Activated T-helper 9 cell treated with anti-CD3 and anti-CD28 coated beads, Interleukin-2, amount 50 U/mL, for 16 hours (primary cell): ENCODE data around the gene CISD3.

Experiments
- DNase-seq: peaks from one replicate; pipeline ENCODE4 v3.0.0-alpha.2; 2020; ENCODE audit warnings: low read depth

Gene CISD3

DNA sequence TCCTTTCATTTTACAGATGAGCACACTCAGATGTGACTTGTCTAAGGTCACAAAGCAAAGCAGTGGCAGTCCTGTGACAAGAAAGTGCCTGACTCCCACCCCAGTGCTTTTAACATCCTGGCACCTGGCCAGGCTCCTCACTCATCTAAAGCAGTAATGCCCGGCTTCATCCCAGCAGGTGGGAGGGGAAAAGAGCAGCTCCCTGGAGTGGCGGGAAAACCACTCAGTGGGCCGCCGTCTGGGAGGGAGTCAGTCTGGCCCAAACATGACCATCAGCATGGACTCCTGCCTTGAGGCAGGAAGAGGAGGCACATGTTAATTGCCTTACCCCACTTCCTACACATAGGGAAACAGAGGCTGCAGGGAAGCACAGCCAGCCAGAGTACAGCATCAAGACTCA lies 15.4 kb downstream of the CISD3 start:
- no peak for DNase-seq

DNA sequence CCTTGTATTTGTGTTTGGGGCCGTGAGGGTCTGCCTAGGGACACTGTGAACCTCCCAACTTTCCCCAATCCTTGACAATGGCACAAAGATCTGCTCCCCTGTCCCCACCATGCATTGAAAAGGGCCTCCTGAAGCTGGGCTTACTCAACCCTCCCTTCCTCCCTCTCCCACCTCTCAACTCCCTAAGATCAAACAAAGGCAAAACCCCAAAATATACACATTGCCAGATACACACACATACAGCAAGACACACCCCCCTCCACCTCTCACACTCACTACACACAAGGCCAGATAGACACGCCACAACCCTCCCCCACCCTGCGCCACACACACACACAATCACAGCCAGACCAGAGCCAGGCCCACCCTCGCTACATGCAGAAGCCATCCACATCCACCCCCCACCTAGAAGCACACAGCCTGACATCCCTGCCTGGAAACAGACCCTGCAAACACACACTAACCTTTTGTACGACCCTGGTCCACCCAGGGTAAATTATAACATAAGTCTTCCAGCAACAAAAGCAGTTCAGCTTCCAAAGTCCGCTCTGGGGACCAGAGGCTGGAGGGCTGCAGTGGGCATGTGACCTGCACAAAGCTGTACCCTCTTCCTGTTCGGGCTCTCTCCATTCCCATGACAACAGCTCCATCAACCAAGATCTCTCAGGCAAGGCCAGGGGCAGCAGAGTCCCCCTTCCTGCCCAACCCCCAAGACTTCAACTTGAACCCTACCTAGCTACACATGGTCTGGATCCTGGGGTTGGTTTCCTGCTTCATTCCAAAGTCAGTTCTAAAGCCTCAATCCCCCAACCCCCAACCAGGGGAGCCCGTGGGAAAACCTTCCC lies 16.1 kb downstream of the CISD3 start:
- DNase-seq = no peak

DNA sequence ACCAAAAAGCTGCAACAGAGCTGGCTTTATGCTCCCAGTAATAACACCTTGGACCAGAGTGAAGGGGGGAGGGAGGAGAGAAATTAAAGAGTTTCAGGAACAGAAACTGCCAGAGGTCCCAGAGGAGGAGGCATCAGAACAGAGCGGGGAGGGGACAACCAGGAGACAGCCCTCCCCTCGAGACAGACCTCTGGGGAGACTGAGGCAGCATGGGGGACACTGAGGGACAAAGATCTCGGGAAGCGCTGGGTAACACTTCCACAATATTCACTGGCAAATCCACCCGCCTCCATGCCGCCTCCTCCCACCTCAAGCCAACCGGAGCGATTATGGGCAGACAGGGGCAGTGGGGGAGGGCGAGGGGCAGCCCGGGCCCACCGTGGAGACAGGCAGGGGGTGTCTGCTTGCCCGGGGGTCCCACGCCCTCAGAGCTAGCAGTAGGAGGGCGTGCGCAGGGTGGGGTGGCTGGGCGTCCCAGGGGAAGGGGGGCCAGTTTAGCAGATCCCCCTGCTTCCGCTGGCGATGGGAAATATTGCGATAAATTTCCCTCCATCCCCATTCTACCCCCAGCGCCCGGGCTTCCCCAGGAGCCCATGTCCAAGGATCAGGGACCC lies 16.8 kb downstream of the CISD3 start:
- DNase-seq = no peak

DNA sequence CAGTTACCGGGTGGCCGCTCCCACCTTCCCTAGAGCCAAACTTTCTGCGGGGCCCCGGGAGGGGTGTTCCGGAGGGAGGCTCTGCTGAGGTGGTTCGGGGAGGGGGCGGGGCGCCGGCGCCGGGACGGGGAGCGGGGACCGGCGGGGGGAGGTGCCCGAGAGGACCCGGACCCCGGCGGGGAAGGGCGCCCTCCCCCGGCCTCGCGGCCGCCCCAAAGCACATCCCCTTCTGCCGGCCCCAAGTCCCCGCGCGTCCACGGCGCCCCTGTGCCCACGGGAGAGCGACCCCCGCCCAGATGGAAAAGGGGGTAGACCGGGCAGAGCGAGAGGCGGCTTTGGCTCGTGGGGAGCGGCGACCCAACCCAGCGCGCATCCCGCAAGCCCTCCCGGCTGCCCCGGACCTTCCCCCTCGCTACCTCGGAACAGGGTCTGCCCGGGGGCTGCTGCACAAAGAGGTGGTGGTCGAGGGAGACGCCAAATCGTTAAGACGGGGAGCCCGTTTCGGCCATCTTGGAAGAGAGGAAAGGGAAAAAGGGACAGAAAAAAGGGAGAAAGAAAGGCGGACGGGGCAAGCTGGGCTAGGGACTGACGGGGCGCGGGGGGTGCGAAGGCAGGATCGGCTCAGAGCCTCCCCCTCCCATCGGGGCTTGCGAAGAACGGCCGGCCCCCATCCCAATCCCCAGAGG lies 17.5 kb downstream of the CISD3 start:
- no peak for DNase-seq

DNA sequence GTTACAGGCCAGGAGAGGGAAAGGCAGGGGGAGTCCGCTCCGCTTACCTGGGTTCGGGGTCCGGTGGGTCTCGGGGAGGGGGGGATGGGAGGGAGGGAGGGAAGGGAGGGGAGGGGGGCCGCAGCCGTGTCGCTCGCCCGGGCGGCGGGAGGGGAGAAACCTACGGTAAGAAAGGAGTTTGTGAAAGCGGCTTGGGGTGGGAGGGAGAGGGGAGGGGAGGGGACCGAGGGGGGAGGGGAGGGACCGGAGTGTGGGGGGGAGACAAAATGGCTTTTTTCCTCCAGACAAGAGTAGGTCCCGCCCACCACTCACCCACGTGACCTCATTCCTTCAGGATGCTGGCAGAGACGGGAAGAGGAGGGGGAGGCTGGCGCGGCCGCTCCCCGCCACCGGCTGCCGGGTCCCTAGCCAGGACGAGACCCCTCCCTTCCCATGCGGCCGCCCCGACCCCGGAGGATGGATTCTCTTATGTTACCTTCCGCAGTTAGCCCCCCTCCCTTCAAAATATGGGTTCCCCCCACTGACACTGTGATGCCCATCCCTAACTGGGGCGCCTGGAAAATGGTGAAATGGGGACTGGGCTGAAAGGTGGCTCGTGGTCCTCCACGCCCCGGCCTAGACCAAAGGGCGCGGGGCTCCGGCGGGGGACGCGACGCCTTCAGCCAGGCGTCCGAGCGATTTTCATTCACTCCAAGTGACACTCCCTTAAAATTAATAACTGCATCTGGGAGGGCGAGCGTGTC lies 18.2 kb downstream of the CISD3 start, which contains the start of gene PCGF2:
Gene PCGF2 (minus strand): TSS at position 188 of the 743 bp plus-strand sequence. CDS start 7,934 bp downstream, outside the sequence.
- DNase-seq = no peak

DNA sequence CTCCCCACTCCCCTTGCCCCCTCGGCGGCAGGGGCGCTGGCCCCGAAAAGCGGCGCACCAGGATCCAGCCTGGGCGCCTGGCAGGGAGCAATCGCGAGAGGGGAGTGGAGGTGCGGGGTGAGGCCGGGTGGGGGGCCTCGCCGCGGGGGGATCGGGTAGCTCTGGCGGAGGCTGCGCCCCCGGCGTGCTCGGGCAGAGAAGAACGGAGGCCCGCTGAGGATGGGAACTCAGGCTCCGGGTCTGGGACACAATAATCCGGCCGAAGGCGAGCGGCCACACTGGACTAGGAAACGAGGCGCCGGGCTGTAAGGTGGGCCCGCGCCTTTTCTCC lies 18.7 kb downstream of the CISD3 start:
- DNase-seq = no peak

DNA sequence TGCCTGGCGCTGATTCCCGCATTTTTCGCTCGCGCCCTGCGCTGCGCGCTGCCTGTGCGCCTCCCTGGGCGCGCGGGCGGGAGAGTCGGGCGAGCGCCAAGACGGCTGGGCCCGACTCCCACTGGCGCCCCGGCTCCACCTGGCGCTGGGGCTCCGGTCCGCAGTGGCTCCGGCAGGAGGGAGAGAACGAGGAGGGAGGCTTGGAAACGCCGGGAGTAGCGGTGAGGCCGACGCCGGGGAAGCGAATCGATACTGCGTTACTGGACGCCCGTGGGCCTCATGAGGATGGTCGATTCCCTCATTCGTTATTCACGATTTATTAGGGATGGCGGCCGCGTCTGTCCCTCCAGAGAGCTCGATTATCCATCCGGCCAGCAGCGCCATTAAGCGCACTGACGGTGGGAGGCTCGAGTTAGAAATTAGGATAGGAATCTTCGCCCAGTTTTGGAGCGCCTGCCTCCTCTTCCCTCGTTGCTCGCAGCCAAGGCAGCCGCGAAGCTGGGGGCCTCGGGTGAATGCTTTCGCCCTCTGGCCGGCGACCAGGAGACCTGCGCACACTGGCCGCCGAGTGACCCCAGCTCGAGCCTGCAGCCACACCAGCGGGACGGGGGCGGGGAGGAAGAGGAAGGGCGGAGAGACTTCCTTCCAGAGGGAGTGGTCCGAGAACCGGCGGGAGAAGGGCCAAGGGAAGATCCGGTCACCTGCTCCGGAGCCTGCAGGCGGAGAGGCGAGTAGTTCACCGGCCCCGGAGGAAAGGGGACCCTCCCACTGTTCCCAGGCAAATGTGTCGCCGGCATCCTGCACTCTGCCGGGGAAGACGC lies 19.3 kb downstream of the CISD3 start:
- DNase-seq = no peak

DNA sequence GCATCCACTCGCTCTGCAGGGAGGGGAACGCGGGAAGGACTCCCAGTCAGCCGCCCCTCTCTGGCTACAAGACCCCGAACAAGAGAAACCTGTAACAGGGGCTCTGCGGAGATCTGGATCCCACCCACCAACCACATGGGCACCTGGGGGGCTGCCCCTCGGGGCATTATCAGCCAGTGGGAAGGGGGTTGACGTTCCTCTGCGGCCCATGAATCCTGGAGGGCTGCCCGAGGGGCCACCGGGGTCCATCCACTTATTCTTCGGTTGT lies 19.8 kb downstream of the CISD3 start:
- no peak for DNase-seq

DNA sequence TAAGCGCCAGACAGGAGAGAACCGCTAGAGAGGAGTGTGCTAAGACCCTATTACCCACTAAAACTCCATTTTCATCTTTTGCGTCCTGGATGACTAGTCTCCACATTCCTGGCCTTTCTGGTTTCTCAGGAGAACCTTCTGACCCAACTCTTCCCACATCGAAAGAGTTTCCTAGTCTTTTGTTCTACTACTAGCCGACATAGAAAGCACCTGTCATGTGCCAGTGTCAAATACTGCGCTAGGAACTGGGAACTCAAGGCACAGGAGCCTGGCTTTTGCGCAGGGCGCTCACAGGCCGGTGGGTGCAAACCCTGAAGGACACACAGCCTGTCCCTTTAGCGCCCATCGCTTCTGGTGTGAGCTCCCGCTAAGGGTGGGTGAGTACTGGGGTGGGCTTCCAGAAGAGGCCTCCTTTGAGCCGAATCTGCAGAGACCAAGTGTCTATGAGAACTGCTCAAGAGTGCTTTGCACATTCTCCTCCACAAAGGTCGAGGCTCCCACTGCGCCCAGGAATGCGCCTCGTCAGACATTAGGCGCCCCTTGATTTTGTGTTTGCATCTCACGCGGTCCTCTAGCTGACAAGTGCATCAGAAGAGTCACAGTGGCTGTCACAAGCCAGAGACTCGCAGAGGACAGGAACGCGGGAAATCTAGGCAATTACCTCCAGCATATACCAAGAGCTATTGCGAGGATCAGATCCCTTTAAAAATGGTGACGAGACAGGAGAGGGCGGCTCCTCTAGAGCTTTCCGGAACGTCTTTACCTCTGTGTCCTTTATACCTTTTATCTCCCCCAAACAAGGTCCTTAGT lies 20.4 kb downstream of the CISD3 start:
- DNase-seq = no peak

DNA sequence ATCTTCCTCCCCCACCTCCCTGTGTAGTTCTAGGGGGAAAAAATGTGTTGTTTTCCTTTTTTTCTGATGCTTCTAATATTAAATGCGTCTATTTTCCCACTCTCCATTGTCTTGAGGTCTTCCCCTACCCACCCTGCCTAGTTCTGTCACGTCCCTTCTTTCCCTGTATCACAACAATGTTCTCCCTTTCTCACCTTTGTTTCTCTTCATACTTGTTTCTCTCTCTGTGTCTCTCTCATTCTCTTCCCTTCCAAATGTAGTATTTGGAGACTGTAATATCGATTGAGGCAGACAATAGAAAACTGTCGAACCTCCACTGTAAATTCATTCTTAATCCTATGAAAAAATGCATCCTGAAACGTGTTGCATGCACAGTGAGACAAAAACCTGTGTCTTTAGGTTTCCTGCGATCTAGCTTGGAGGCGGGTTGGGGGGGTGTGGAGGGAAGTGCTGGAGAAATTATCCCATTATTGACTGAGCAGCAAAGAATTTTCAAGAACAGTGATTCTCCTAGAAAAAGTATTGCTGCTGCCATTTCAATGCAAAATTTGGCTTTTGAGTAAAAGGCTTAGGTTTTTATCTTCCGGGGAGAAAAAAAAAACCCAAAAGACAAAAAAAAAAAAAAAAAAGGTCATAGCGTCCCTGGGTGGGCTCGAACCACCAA lies 21.1 kb downstream of the CISD3 start:
- DNase-seq = no peak

DNA sequence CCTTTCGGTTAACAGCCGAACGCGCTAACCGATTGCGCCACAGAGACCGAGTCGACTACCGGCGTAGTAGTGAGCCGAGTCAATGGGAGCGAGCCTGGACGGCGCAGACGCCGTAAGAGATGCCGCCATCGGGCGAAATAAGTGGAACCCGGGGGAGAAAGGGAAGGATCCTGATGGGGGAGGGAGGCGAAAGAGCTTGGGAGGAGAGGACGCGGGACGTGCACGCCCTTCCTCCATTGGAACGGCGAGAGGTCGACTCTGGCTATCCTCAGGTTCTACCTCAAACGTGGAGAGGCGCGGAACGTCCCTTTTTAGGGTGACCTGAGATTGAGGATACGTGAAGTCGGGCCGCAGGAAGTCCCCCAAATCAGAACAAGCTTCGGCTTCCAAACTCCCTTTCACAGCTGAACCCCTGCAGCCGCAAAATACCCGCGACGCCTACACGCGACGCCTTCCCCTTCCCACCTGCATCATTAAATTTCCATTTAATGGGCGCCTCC lies 21.7 kb downstream of the CISD3 start:
- DNase-seq = peak; percentile 73

DNA sequence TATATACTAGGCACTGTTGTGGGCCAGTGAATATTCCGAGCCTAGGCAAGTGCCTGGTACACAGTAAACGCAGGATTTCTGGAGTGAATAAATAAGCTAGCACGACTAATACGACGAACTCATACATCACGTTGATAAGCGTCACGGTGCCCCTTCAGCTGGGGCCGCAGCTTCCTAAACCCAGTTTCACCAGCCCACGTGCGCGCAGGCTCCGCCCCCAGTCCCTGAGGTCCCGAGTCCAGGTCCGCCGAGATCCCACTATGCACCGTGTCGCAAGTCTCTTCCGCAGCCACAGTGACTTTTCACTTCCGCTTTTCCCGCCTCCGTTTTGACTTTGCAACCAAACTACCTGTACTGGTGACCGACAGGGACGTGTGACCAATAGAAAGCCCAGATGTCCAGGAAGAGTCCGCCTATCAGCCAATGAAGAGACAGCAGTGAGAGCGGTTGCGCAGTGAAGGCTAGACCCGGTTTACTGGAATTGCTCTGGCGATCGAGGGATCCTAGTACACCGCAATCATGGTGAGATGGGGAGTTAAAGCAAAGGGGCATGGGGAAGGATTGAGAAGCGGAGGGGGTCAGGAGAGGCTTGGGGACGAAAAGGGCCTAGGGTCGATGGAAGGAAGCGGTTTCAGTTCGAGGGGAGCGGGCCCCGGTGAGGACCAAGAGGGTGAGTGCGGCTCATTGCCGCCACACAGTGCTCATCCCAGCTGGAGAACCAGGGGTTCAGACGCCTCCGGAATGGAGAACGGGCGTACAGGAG lies 22.3 kb downstream of the CISD3 start, which contains the start of gene PSMB3:
Gene PSMB3 (plus strand): TSS at position 434 of the 763 bp plus-strand sequence. CDS start 86 bp downstream, at position 520.
- peak; percentile 95 for DNase-seq

DNA sequence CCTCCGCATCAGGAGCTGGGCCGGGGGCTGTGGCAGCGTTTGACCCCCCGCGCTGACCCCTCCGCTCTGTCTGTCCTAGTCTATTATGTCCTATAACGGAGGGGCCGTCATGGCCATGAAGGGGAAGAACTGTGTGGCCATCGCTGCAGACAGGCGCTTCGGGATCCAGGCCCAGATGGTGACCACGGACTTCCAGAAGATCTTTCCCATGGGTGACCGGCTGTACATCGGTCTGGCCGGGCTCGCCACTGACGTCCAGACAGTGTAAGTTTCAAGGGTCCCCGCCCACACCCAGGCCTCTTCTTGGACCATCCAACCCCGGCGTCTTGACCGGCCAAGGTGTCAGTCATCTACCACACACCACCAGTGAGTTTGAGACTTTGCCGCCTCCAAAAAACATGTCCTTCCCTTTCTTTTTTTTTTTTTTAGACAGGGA lies 22.9 kb downstream of the CISD3 start:
- DNase-seq = no peak

DNA sequence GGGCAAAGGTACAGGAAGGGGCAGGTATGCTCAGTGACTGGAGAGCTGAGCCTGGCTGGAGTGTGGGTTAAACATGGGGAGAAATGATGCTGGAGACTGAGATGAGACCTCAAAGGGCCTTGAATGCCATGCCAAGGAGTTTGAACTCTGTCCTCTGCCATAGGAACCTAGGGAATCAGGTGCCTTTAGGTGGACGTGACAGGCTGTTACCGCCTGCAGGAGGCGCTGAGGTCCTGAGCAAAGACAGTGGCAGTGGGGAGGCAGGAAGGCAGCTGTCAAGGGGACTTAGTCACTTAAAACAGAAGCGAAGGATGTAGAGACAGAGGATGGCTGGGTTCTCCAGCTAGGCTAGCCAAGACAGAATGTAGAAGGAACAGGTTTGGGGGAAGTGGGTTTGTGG lies 31.5 kb downstream of the CISD3 start:
- no peak for DNase-seq

DNA sequence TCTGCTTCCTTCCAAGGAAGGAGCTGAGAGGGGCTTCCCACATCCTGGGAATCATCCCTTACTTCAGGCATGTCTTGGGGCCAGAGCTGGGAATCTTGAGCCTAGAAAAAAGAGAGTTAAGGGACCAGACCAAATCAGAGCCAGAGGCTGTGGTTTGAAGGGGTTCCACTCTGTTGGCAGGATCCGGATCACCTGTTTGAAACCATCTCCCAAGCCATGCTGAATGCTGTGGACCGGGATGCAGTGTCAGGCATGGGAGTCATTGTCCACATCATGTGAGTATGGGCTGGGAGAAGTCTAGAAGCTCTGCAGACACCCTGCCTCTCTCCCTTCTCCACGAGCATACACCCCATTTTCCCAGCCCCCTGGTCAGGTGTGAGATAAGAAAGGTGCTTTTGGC lies 32.1 kb downstream of the CISD3 start:
- no peak for DNase-seq

DNA sequence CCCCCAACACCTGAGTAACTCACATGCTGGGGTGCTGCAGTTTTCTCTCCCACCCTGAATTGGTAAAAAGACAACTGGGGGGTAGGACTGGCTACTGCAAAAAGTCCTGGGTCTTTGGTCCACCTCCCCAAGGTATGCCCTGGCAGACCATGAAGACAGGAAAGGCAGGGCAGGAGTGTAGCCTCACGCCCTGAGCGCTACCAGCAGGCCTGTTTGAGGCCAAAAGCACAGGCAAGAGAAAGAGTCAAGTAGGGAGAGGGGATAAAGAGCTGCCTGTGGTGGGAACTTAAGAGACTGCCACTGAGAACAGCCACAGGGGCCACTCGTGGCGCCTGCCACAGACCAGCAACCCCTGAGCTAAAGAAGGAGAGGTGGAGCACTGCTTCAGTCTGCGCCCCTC lies 36.2 kb downstream of the CISD3 start:
- no peak for DNase-seq

DNA sequence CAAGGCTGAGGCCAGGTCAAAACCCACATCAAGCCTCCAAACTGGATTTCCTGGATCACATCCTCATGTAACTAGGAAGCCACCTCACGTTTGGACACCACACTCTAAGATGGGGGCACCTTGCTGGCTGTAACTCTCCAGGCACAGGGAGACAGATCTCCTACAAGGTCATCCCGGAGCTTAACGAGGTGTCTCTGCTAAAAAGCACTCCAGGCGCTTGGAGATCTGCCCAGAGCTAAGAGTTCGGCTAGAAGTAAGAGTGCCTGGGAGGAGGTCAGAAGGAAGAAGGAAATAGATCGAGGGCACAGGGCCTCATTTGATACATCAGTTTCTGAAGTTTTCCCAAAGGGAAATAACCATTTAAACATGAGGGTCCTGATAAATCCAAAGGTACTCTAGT lies 38.3 kb downstream of the CISD3 start:
- DNase-seq = no peak

DNA sequence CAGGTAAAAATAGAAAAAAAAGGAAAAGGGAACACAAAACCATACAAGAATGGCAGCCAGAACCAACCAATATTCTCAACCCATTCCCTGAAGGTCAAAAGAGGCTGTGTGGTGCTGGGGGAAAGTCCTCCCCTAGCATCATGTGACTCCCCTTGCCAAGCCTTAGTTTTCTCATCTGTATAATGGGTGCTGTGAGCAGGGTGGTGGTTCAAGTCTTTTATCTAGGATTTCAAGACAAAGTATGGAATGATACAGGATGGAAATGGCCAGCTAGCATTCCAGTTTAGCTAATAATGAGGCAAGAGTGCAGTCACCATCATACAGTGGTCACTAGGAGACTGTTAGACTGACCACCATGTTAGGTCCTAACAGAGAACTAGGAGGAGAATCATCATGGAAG lies 43.1 kb downstream of the CISD3 start:
- no peak for DNase-seq

DNA sequence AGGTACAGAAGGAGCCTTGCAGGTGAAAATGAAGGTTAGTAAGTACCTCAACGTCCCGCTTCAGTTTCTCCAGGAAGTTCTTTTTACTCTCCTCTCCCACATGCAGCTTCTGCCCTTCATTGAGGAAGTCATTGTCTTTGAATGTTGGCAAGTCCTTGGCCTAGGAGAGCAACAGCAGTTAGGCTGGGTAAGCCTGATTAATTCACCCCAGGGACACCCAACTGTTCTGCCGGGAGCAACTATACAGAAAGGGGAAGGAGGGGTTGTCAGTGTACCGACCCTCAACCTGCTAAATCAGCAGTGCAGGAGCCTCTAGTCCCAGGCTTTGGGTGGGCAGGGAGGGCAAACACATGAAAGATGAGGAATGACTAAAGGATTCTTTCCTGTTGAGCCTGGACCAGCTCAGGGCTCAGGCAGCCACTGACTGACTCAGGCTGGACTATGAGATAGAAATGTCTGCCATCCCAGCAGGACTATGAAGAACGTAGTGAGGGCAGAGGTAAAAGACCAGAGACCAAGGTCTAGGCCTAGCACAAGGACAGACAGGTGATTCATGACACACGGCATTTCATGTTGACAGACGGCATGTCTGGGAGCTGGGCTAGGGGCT lies 47.6 kb downstream of the CISD3 start:
- no peak for DNase-seq
